Activated CD8-positive, alpha-beta memory T cell treated with anti-CD3 and anti-CD28 coated beads, Interleukin-2, amount 50 U/mL, for 24 hours (primary cell): Measurements from ENCODE around the gene SLC27A2.
"Not testable (repeated sequence)": the region's sequence is repeated elsewhere in the genome, so short reads cannot be mapped to it uniquely, and the experiment has no call there.

Source experiments
- DNase-seq: peaks from one replicate; pipeline ENCODE4 v3.0.0-alpha.2; 2020; ENCODE audit errors: extremely low read depth

The SLC27A2 gene

GRCh38 chr15:50163719-50164410, 18.1 kb upstream of the SLC27A2 start:
- DNase-seq = no peak

- DNase-seq = no peak
These were observed 17.5 kb upstream of the SLC27A2 start for GRCh38 chr15:50164458-50164857.

- DNase-seq = no peak
These were observed 15.8 kb upstream of the SLC27A2 start for GRCh38 chr15:50166216-50166615.

GRCh38 chr15:50167110-50167509, 14.9 kb upstream of the SLC27A2 start:
- no peak for DNase-seq

- DNase-seq = no peak
These were observed 13.6 kb upstream of the SLC27A2 start for GRCh38 chr15:50168379-50168778.

- no peak for DNase-seq
These were observed 13.1 kb upstream of the SLC27A2 start for GRCh38 chr15:50168783-50169411.

GRCh38 chr15:50172360-50172895, 9.6 kb upstream of the SLC27A2 start:
- not testable (repeated sequence) for DNase-seq

GRCh38 chr15:50176869-50177268, 5.1 kb upstream of the SLC27A2 start:
- no peak for DNase-seq

GRCh38 chr15:50180091-50180490, 1.9 kb upstream of the SLC27A2 start:
- DNase-seq = no peak

- DNase-seq = no peak
These were observed 1.4 kb upstream of the SLC27A2 start for GRCh38 chr15:50180582-50180981.

- no peak for DNase-seq
These were observed 611 bp upstream of the SLC27A2 start for GRCh38 chr15:50181201-50181968.

- DNase-seq = no peak
These were observed 420 bp downstream of the SLC27A2 start for GRCh38 chr15:50182219-50183013.

GRCh38 chr15:50183112-50183794, 1.3 kb downstream of the SLC27A2 start:
- no peak for DNase-seq

GRCh38 chr15:50184863-50185504, 3.0 kb downstream of the SLC27A2 start:
- no peak for DNase-seq

- no peak for DNase-seq
These were observed 4.1 kb downstream of the SLC27A2 start for GRCh38 chr15:50186090-50186489.

GRCh38 chr15:50186752-50187151, 4.8 kb downstream of the SLC27A2 start:
- DNase-seq = no peak

GRCh38 chr15:50187525-50187924, 5.5 kb downstream of the SLC27A2 start:
- DNase-seq = no peak

GRCh38 chr15:50187997-50188396, 6.0 kb downstream of the SLC27A2 start:
- DNase-seq = no peak

GRCh38 chr15:50188793-50189192, 6.8 kb downstream of the SLC27A2 start:
- DNase-seq = not testable (repeated sequence)

- DNase-seq = no peak
These were observed 7.6 kb downstream of the SLC27A2 start for GRCh38 chr15:50189633-50190032.

- no peak for DNase-seq
These were observed 8.2 kb downstream of the SLC27A2 start for GRCh38 chr15:50190166-50190570.
